GM21360 (cell line): ENCODE data around the gene DHRS7B.
"Not testable (repeated sequence)": the region's sequence is repeated elsewhere in the genome, so short reads cannot be mapped to it uniquely, and the experiment has no call there.

Experiments used
- ATAC-seq: cut with Tn5 transposase; IDR thresholded peaks from one replicate; pipeline ENCODE4 v1.9.1; 2021; ENCODE audit warnings: mild to moderate bottlenecking, moderate library complexity; ENCODE audit not compliant: unreplicated experiment

DHRS7B gene

GRCh38 chr17:21202512-21202911 is 75.7 kb downstream of the DHRS7B start:
- no peak for ATAC-seq

GRCh38 chr17:21204935-21205334 is 78.2 kb downstream of the DHRS7B start:
- no peak for ATAC-seq

GRCh38 chr17:21208352-21208751 is 81.6 kb downstream of the DHRS7B start:
- no peak for ATAC-seq

- no peak for ATAC-seq
Observed at GRCh38 chr17:21209511-21210175, 82.9 kb downstream of the DHRS7B start.

- no peak for ATAC-seq
Observed at GRCh38 chr17:21210411-21211076, 83.8 kb downstream of the DHRS7B start.

- no peak for ATAC-seq
Observed at GRCh38 chr17:21211825-21212479, 85.2 kb downstream of the DHRS7B start.

GRCh38 chr17:21212826-21213637 is 86.3 kb downstream of the DHRS7B start:
- no peak for ATAC-seq

GRCh38 chr17:21213638-21214014 is 86.9 kb downstream of the DHRS7B start:
- peak; percentile 22 for ATAC-seq

- peak; percentile 84 for ATAC-seq
Observed at GRCh38 chr17:21214015-21214776, 87.4 kb downstream of the DHRS7B start, which contains the start of gene TMEM11. Gene TMEM11 (minus strand): TSS chr17:21214161. CDS start chr17:21214152, 9 bp downstream.

- no peak for ATAC-seq
Observed at GRCh38 chr17:21214777-21215541, 88.2 kb downstream of the DHRS7B start.

GRCh38 chr17:21215935-21216334 is 89.2 kb downstream of the DHRS7B start:
- ATAC-seq, result no peak

GRCh38 chr17:21217346-21217745 is 90.6 kb downstream of the DHRS7B start:
- ATAC-seq, result no peak

- no peak for ATAC-seq
Observed at GRCh38 chr17:21218101-21218500, 91.3 kb downstream of the DHRS7B start.

GRCh38 chr17:21218831-21219380 is 92.1 kb downstream of the DHRS7B start:
- ATAC-seq, result no peak

- no peak for ATAC-seq
Observed at GRCh38 chr17:21223086-21223485, 96.3 kb downstream of the DHRS7B start.

GRCh38 chr17:21227277-21227676 is 100.5 kb downstream of the DHRS7B start:
- not testable (repeated sequence) for ATAC-seq

GRCh38 chr17:21228111-21228510 is 101.3 kb downstream of the DHRS7B start:
- ATAC-seq, result no peak

- no peak for ATAC-seq
Observed at GRCh38 chr17:21228845-21229244, 102.1 kb downstream of the DHRS7B start.

- ATAC-seq, result no peak
Observed at GRCh38 chr17:21231533-21231932, 104.8 kb downstream of the DHRS7B start.
